GM12878 (cell line): ENCODE data around the gene ABCD4. TPM values are rescaled to one million over a fixed set of nuclear protein-coding genes. Genes with fewer than 3 reads are reported as not detected.

Experiments
- ATAC-seq: fragments of 200-7000 bp; cut with Tn5 transposase; 3 replicates; pipeline ENCODE4 v1.9.1; 2020; ENCODE audit warnings: mild to moderate bottlenecking, moderate library complexity
- BruUV-seq: library from RNA; stranded (reverse); fragments of 400-500 nt; replicated peaks from 2 replicates; lab custom pipeline; 2021; lab: Mats Ljungman, UMichigan
- CTCF ChIA-PET: fragments of 300-600 bp; sonication (Branson Sonifier 250); formaldehyde crosslinking; extraction: SDS; loops from one replicate; lab custom pipeline; 2021; ENCODE audit warnings: inconsistent platforms; lab: Yijun Ruan, JAX
- POLR2A ChIA-PET: fragments of 350-600 bp; formaldehyde crosslinking; extraction: SDS; loops from one replicate; lab custom pipeline; 2021; ENCODE audit warnings: inconsistent platforms; lab: Charles Lee
- RAD21 ChIA-PET: fragments of 300-600 bp; sonication (Branson Sonifier 250); formaldehyde crosslinking; loops from one replicate; lab custom pipeline; 2023; ENCODE audit warnings: antibody characterized with exemption; ENCODE audit not compliant: unreplicated experiment; lab: Charles Lee
- SMC1A ChIA-PET: fragments of 300-600 bp; sonication (Branson Sonifier 250); formaldehyde crosslinking; loops from one replicate; lab custom pipeline; 2023; ENCODE audit not compliant: unreplicated experiment, uncharacterized antibody; lab: Charles Lee
- DNase-seq: peaks from one replicate; pipeline ENCODE4 v3.0.0-alpha.2; 2011; ENCODE audit warnings: low read depth, low spot score
- FAIRE-seq: peaks from 3 replicates; lab custom pipeline; 2011; peaks lifted over from hg19 to GRCh38; lab: Jason Lieb, UNC
- H2AFZ ChIP-seq: 2 replicates; pipeline ENCODE4 v1.6.0; 2011; ENCODE audit warnings: low read depth, low read length, control low read depth; ENCODE audit not compliant: control insufficient read depth
- H3K27ac ChIP-seq: 2 replicates; pipeline ENCODE4 v1.5.1; 2011; ENCODE audit warnings: control low read depth; ENCODE audit not compliant: control insufficient read depth, insufficient read depth
- H3K27me3 ChIP-seq, 2 experiments: replicated peaks in 1 of 2; 2 replicates each; pipeline versions ENCODE4 v1.6.0 to v1.6.1; 2011; ENCODE audit warnings: low read length in 1 of 2; ENCODE audit not compliant: control insufficient read depth in 2 of 2, insufficient read depth in 2 of 2
- H3K36me3 ChIP-seq, 2 experiments: 2 replicates each; pipeline ENCODE4 v1.5.1; 2011; ENCODE audit warnings: low read length in 1 of 2; ENCODE audit not compliant: control insufficient read depth in 2 of 2, insufficient read depth in 2 of 2
- H3K4me1 ChIP-seq: 2 replicates; pipeline ENCODE4 v1.6.1; 2011; ENCODE audit warnings: mild to moderate bottlenecking, low read length, moderate library complexity, mixed read lengths; ENCODE audit not compliant: control insufficient read depth, insufficient read depth
- H3K4me2 ChIP-seq: 2 replicates; pipeline ENCODE4 v1.6.0; 2011; ENCODE audit warnings: control low read depth; ENCODE audit not compliant: control insufficient read depth, insufficient read depth
- H3K4me3 ChIP-seq: fragments of 200-600 bp; sonication (generic); 2 replicates; pipeline ENCODE4 v1.5.1; 2016
- H3K79me2 ChIP-seq: 2 replicates; pipeline ENCODE4 v1.6.0; 2011; ENCODE audit warnings: low read length; ENCODE audit not compliant: control insufficient read depth, insufficient read depth
- H3K9ac ChIP-seq: 2 replicates; pipeline ENCODE4 v1.8.0; 2011; ENCODE audit warnings: low read length, control low read depth, mixed read lengths; ENCODE audit not compliant: control insufficient read depth, insufficient read depth
- H3K9me3 ChIP-seq: replicated peaks from 3 replicates; pipeline ENCODE4 v1.5.1; 2011; ENCODE audit warnings: mild to moderate bottlenecking, low read length; ENCODE audit not compliant: control insufficient read depth, insufficient read depth
- H4K20me1 ChIP-seq: 2 replicates; pipeline ENCODE4 v1.6.0; 2011; ENCODE audit not compliant: control insufficient read depth, insufficient read depth
- BCLAF1 ChIP-seq: fragments of 450-650 bp; IDR thresholded peaks from 2 replicates; pipeline ENCODE4 v1.6.1; 2017; ENCODE audit warnings: antibody characterized with exemption, mild to moderate bottlenecking, moderate library complexity
- CHD1 ChIP-seq: IDR thresholded peaks from 2 replicates; pipeline ENCODE4 v1.6.1; 2012; ENCODE audit warnings: low read depth, low read length, improper control_type of control experiment
- CREB1 ChIP-seq: IDR thresholded peaks from 2 replicates; pipeline ENCODE4 v1.6.1; 2012; ENCODE audit warnings: low read depth, mild to moderate bottlenecking, inconsistent platforms
- EZH2 ChIP-seq: IDR thresholded peaks from 2 replicates; pipeline ENCODE4 v1.6.1; 2012; ENCODE audit warnings: low read depth, mild to moderate bottlenecking, control low read depth, inconsistent platforms, low read length, borderline replicate concordance; ENCODE audit not compliant: control insufficient read depth
- HDAC6 ChIP-seq: fragments of 200-600 bp; sonication (generic); IDR thresholded peaks from one replicate; pipeline ENCODE4 v1.8.0; 2017; ENCODE audit warnings: antibody characterized with exemption; ENCODE audit not compliant: unreplicated experiment
- JUNB ChIP-seq: IDR thresholded peaks from 2 replicates; pipeline ENCODE4 v1.6.1; 2016; ENCODE audit warnings: antibody characterized with exemption, mild to moderate bottlenecking
- KDM1A ChIP-seq: fragments of 200-600 bp; sonication (generic); IDR thresholded peaks from 2 replicates; pipeline ENCODE4 v1.6.1; 2016; ENCODE audit warnings: borderline replicate concordance
- NFIC ChIP-seq: IDR thresholded peaks from 2 replicates; pipeline ENCODE4 v1.6.1; 2012; ENCODE audit warnings: low read depth, mild to moderate bottlenecking, inconsistent platforms, low read length, moderate library complexity
- RBBP5 ChIP-seq: fragments of 200-600 bp; sonication (generic); conservative IDR thresholded peaks from 2 replicates; pipeline ENCODE4 v1.6.1; 2016
- SMAD1 ChIP-seq: fragments of 450-650 bp; IDR thresholded peaks from 2 replicates; pipeline ENCODE4 v1.6.1; 2018; ENCODE audit warnings: mild to moderate bottlenecking, low read depth; ENCODE audit not compliant: partially characterized antibody
- SMC3 ChIP-seq: IDR thresholded peaks from 2 replicates; pipeline ENCODE4 v1.6.1; 2011; ENCODE audit warnings: low read length, improper control_type of control experiment, borderline replicate concordance
- SUPT20H ChIP-seq: IDR thresholded peaks from 2 replicates; pipeline ENCODE4 v1.6.1; 2011; ENCODE audit warnings: low read depth, mild to moderate bottlenecking, low read length, moderate library complexity, borderline replicate concordance; ENCODE audit not compliant: control insufficient read depth
- TARDBP ChIP-seq: IDR thresholded peaks from 2 replicates; pipeline ENCODE4 v1.6.1; 2016; ENCODE audit warnings: borderline replicate concordance
- ZNF384 ChIP-seq: IDR thresholded peaks from 2 replicates; pipeline ENCODE4 v1.6.1; 2012; ENCODE audit warnings: low read depth, mild to moderate bottlenecking, low read length, improper control_type of control experiment, borderline replicate concordance
- WGBS: methylation state at CpG from one replicate; pipeline ENCODE4 v1.1.6; 2016; ENCODE audit warnings: low lambda C conversion rate; ENCODE audit not compliant: insufficient replicate concordance, insufficient coverage; ENCODE audit errors: missing lambda C conversion rate; 5-methylcytosine and 5-hydroxymethylcytosine counted together
- in situ Hi-C: fragments of 300-500 bp; cut with MboI; formaldehyde crosslinking; loops from 9 replicates; pipeline ENCODE4 v1.14.3; 2018; ENCODE audit warnings: mixed read lengths
- intact Hi-C: fragments of 100-400 bp; cut with micrococcal nuclease; formaldehyde crosslinking; loops from one replicate; pipeline ENCODE4 v1.14.2; 2022; ENCODE audit not compliant: unreplicated experiment
- polyA plus RNA-seq, 11 experiments: library from polyadenylated mRNA; depleted of rRNA in 4 of 11; unstranded in 6 of 11; stranded (reverse) in 5 of 11; fragments of >200 nt; fragmentation: Nextera tagmentation in 4 of 11; fragmentation: Illumina TruSeq in 1 of 11; extraction: Ambion mirVana in 4 of 11; extraction: Trizol in 1 of 11; gene quantifications; 1 replicate in 1 of 11; 2 replicates in 10 of 11; pipeline versions ENCODE4 v1.2.1 to v1.2.3, GENCODE V29; 2011 to 2016; ENCODE audit warnings: inconsistent platforms in 2 of 11, missing spikeins in 2 of 11, low read depth in 1 of 11
- total RNA-seq, 4 experiments: library from RNA; depleted of rRNA in 3 of 4; stranded (reverse); fragments of >200 nt in 3 of 4; fragmentation: Illumina TruSeq in 1 of 4; extraction: Trizol in 1 of 4; gene quantifications; 2 replicates each; pipeline versions ENCODE4 v1.2.1 to v1.2.3, GENCODE V29; 2013 to 2021
- TF ChIP-seq, protein P1 (sequence below), 3 experiments: IDR thresholded peaks in 2 of 3; conservative IDR thresholded peaks in 1 of 3; 2 replicates each; pipeline ENCODE4 v1.5.1; 2011; ENCODE audit warnings: low read depth in 3 of 3, low read length in 3 of 3, mild to moderate bottlenecking in 3 of 3, control low read depth in 2 of 3, moderate library complexity in 2 of 3, inconsistent platforms in 1 of 3, mixed read lengths in 1 of 3; ENCODE audit not compliant: control insufficient read depth in 2 of 3, insufficient read depth in 1 of 3; ENCODE audit errors: extremely low read depth in 1 of 3

Gene ABCD4
- total and polyA plus RNA-seq, 10 of the 15 experiments (the other 5 are each of a cell fraction or from before 2014, with no cell fraction given) = 5.7 to 29.5 (median 23.4) TPM

DNA sequence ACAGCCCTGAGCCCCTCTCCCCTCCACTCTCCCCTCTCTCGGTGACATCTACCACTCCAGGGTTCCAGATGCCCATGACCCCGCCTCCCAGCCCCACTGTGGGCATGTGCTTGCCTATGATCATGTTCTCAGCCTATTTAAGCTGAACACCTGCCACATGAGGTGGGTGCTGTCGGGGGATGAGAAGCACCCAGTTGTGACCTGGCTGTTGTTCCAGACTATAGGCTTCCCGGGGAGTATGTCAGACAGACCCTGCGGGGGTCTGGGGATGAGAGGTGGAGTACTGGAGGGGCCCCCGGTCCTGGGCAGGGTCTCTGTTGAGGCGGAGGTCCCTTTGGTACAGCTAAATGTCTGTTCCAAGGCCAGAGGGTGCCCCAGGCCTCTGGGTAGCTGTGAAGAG is 57.4 kb downstream of the ABCD4 start:
- BruUV-seq = no TSS peak
- ATAC-seq (no peak), FAIRE-seq (no peak), DNase-seq (no peak)
- CTCF ChIA-PET = interaction anchor here (1.4 kb wide), 1 partner anchor 27 kb away, joined by 5 read pairs; no protein-coding TSS in a partner anchor
- H4K20me1 ChIP-seq = no peaks in the 10 kb centered on the region
- no peak for TF ChIP-seq JUNB
- no peak for TF ChIP-seq HDAC6
- no peak for TF ChIP-seq SUPT20H
- TF ChIP-seq KDM1A = no peak
- TF ChIP-seq CREB1 = no peak
- TF ChIP-seq SMC3 = no peak
- TF ChIP-seq RBBP5 = no peak
- no peak for TF ChIP-seq NFIC
- no peak for TF ChIP-seq BCLAF1
- no peak for TF ChIP-seq ZNF384
- TF ChIP-seq CHD1 = no peak
- no peak for TF ChIP-seq EZH2
- TF ChIP-seq SMAD1 = no peak
- TF ChIP-seq, protein P1, sequence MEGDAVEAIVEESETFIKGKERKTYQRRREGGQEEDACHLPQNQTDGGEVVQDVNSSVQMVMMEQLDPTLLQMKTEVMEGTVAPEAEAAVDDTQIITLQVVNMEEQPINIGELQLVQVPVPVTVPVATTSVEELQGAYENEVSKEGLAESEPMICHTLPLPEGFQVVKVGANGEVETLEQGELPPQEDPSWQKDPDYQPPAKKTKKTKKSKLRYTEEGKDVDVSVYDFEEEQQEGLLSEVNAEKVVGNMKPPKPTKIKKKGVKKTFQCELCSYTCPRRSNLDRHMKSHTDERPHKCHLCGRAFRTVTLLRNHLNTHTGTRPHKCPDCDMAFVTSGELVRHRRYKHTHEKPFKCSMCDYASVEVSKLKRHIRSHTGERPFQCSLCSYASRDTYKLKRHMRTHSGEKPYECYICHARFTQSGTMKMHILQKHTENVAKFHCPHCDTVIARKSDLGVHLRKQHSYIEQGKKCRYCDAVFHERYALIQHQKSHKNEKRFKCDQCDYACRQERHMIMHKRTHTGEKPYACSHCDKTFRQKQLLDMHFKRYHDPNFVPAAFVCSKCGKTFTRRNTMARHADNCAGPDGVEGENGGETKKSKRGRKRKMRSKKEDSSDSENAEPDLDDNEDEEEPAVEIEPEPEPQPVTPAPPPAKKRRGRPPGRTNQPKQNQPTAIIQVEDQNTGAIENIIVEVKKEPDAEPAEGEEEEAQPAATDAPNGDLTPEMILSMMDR (IDR thresholded peaks at IDR 0.05 in 2 of 3, conservative IDR thresholded peaks at IDR 0.05 in 1 of 3; ENCODE audit: control insufficient read depth in 2 of 3, extremely low read depth in 1 of 3, insufficient read depth in 1 of 3, low read depth in 3 of 3, low read length in 3 of 3) = no peak
- TF ChIP-seq TARDBP = no peak
- H3K36me3 ChIP-seq = no peaks in the 10 kb centered on the region
- no peak overlapping the region for H3K9ac ChIP-seq
- no peaks in the 10 kb centered on the region for H3K4me1 ChIP-seq
- no peaks in the 10 kb centered on the region for H3K79me2 ChIP-seq
- in situ Hi-C loops (no loop called here), intact Hi-C loops (no loop called here)
- no peak overlapping the region for H3K4me2 ChIP-seq
- RAD21 ChIA-PET = no interaction called here
- no peak overlapping the region for H3K27ac ChIP-seq
- H3K4me3 ChIP-seq = no peak overlapping the region
- POLR2A ChIA-PET = no interaction called here
- 15% methylated on average over 7 of the region's 7 CpGs for WGBS
- no peaks in the 10 kb centered on the region for H3K9me3 ChIP-seq
- SMC1A ChIA-PET = no interaction called here
- no peak overlapping the region for H2AFZ ChIP-seq
- peaks cover 16 to 22% of the 10 kb centered on the region in 2 experiments for H3K27me3 ChIP-seq
